Eye (tissue), 1 donor: Measurements from ENCODE around the gene FOSL2.
"Not testable (repeated sequence)": the region's sequence is repeated elsewhere in the genome, so short reads cannot be mapped to it uniquely, and the experiment has no call there.

Source experiments
- DNase-seq: peaks from one replicate; pipeline ENCODE4 v3.0.0-alpha.2; 2015

Gene FOSL2

GRCh38 chr2:28357948-28358667 lies 34.5 kb upstream of the FOSL2 start:
- no peak for DNase-seq

GRCh38 chr2:28358668-28359201 lies 33.9 kb upstream of the FOSL2 start:
- no peak for DNase-seq

GRCh38 chr2:28359222-28360057 lies 33.2 kb upstream of the FOSL2 start:
- DNase-seq, result no peak

GRCh38 chr2:28360058-28360717 lies 32.5 kb upstream of the FOSL2 start:
- DNase-seq, result no peak

- no peak for DNase-seq
Measured at GRCh38 chr2:28360718-28361293, 31.9 kb upstream of the FOSL2 start.

GRCh38 chr2:28361991-28362710 lies 30.5 kb upstream of the FOSL2 start:
- DNase-seq, result no peak

GRCh38 chr2:28362991-28363521 lies 29.6 kb upstream of the FOSL2 start:
- DNase-seq, result no peak

GRCh38 chr2:28363686-28364280 lies 28.9 kb upstream of the FOSL2 start:
- DNase-seq, result no peak

- DNase-seq, result no peak
Measured at GRCh38 chr2:28364610-28365009, 28.0 kb upstream of the FOSL2 start.

GRCh38 chr2:28365158-28365557 lies 27.5 kb upstream of the FOSL2 start:
- DNase-seq, result no peak

- no peak for DNase-seq
Measured at GRCh38 chr2:28366149-28366495, 26.5 kb upstream of the FOSL2 start.

GRCh38 chr2:28366496-28367282 lies 26.0 kb upstream of the FOSL2 start:
- DNase-seq, result no peak

- DNase-seq, result no peak
Measured at GRCh38 chr2:28367667-28368356, 24.8 kb upstream of the FOSL2 start.

GRCh38 chr2:28368357-28368798 lies 24.3 kb upstream of the FOSL2 start:
- DNase-seq, result no peak

- DNase-seq, result no peak
Measured at GRCh38 chr2:28369358-28369757, 23.3 kb upstream of the FOSL2 start.

GRCh38 chr2:28370354-28370753 lies 22.3 kb upstream of the FOSL2 start:
- no peak for DNase-seq

GRCh38 chr2:28371728-28372127 lies 20.9 kb upstream of the FOSL2 start:
- DNase-seq, result not testable (repeated sequence)

GRCh38 chr2:28373854-28374253 lies 18.8 kb upstream of the FOSL2 start:
- DNase-seq, result no peak

GRCh38 chr2:28374331-28374730 lies 18.3 kb upstream of the FOSL2 start:
- DNase-seq, result no peak

GRCh38 chr2:28375236-28375635 lies 17.4 kb upstream of the FOSL2 start:
- DNase-seq, result no peak
